Stimulated activated CD8-positive, alpha-beta memory T cell treated with anti-CD3 and anti-CD28 coated beads, Interleukin-7, amount 100 ng/mL, for 4 hours (primary cell): ENCODE data around the gene DCDC2.
"Not testable (repeated sequence)": the region's sequence is repeated elsewhere in the genome, so short reads cannot be mapped to it uniquely, and the experiment has no call there.

Experiments
- DNase-seq, 2 donors: peaks; one replicate each; pipeline ENCODE4 v3.0.0-alpha.2; 2020; ENCODE audit warnings: low read depth in 2 of 2

The DCDC2 gene

GRCh38 chr6:24225838-24226237 lies 132.0 kb downstream of the DCDC2 start:
- DNase-seq: no peak

GRCh38 chr6:24223115-24223919 lies 134.5 kb downstream of the DCDC2 start:
- DNase-seq: no peak

- no peak for DNase-seq
Observed at GRCh38 chr6:24219670-24220069, 138.2 kb downstream of the DCDC2 start.

- no peak for DNase-seq
Observed at GRCh38 chr6:24214984-24215383, 142.9 kb downstream of the DCDC2 start.

GRCh38 chr6:24207413-24207812 lies 150.4 kb downstream of the DCDC2 start:
- no peak for DNase-seq

- no peak for DNase-seq
Observed at GRCh38 chr6:24205020-24205492, 152.8 kb downstream of the DCDC2 start.

- not testable (repeated sequence) for DNase-seq
Observed at GRCh38 chr6:24204113-24204512, 153.7 kb downstream of the DCDC2 start.

GRCh38 chr6:24197892-24198291 lies 160.0 kb downstream of the DCDC2 start:
- DNase-seq: no peak

- no peak for DNase-seq
Observed at GRCh38 chr6:24195836-24196597, 161.8 kb downstream of the DCDC2 start.

- DNase-seq: no peak
Observed at GRCh38 chr6:24194978-24195700, 162.7 kb downstream of the DCDC2 start.

- no peak for DNase-seq
Observed at GRCh38 chr6:24193364-24193763, 164.5 kb downstream of the DCDC2 start.

- no peak for DNase-seq
Observed at GRCh38 chr6:24191346-24191745, 166.5 kb downstream of the DCDC2 start.

GRCh38 chr6:24188578-24189080 lies 169.2 kb downstream of the DCDC2 start:
- no peak for DNase-seq

- DNase-seq: no peak
Observed at GRCh38 chr6:24187965-24188577, 169.8 kb downstream of the DCDC2 start.

- DNase-seq: no peak
Observed at GRCh38 chr6:24186349-24186748, 171.5 kb downstream of the DCDC2 start.

GRCh38 chr6:24183584-24183983 lies 174.3 kb downstream of the DCDC2 start:
- DNase-seq: no peak

- no peak for DNase-seq
Observed at GRCh38 chr6:24157886-24158285, 200.0 kb downstream of the DCDC2 start.

GRCh38 chr6:24154121-24154520 lies 203.7 kb downstream of the DCDC2 start:
- DNase-seq: no peak

- no peak for DNase-seq
Observed at GRCh38 chr6:24152014-24152413, 205.8 kb downstream of the DCDC2 start.

GRCh38 chr6:24149836-24150235 lies 208.0 kb downstream of the DCDC2 start:
- no peak for DNase-seq

- DNase-seq: no peak
Observed at GRCh38 chr6:24149296-24149695, 208.6 kb downstream of the DCDC2 start.

- DNase-seq: no peak
Observed at GRCh38 chr6:24148684-24149083, 209.2 kb downstream of the DCDC2 start.
